Dermis lymphatic vessel endothelial cell (primary cell): ENCODE measurements around the gene F2R. TPM values are rescaled to one million over a fixed set of nuclear protein-coding genes. Genes with fewer than 3 reads are reported as not detected.

Source experiments
- total RNA-seq: library from RNA; depleted of rRNA; stranded (reverse); fragments of >200 nt; gene quantifications from 2 replicates; pipeline ENCODE4 v1.2.1, GENCODE V29; 2014

F2R gene
- total RNA-seq, result 75.3 and 82.8 TPM in 2 replicates

DNA sequence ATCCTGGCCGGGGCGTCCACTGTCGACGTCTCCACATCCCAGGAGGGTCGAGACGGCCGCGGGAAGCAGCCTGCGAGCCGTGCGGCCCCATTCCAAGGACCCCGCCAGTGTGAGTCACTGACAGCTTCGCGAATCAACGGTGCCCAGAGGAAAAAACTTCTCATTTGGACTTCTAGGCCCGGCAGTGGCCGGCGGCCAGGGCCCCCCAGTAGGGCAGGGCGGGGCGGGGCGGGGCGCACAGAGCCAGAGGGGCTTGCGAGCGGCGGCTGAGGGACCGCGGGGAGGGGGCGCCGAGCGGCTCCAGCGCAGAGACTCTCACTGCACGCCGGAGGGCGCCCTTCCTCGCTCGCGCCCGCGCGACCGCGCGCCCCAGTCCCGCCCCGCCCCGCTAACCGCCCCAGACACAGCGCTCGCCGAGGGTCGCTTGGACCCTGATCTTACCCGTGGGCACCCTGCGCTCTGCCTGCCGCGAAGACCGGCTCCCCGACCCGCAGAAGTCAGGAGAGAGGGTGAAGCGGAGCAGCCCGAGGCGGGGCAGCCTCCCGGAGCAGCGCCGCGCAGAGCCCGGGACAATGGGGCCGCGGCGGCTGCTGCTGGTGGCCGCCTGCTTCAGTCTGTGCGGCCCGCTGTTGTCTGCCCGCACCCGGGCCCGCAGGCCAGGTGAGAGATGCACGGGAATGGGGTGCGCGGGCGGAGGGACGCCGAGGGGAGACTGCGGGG lies at the start of gene F2R:
Gene F2R, plus strand, starts transcription at position 391 of the 720 bp plus-strand sequence. Its CDS starts 182 bp downstream, at position 573.

Other genes with a start within 250 kb of the F2R start
- gene F2RL2, start 92.7 kb upstream of the F2R start, total RNA-seq, result under 0.01 and 0.11 TPM in 2 replicates
- gene F2RL1, start 102.9 kb downstream of the F2R start, total RNA-seq, result 14.8 and 21.8 TPM in 2 replicates
- not detected in 2 replicates for gene S100Z, start 133.9 kb downstream of the F2R start, total RNA-seq
- gene CRHBP, start 236.9 kb downstream of the F2R start, total RNA-seq, result not detected in 2 replicates